WTC11 (cell line): ENCODE data around the gene CPT1C. TPM values are rescaled to one million over a fixed set of nuclear protein-coding genes. Genes with fewer than 3 reads are reported as not detected.

Experiments used
- ATAC-seq: fragments of 200-7000 bp; cut with Tn5 transposase; 2 replicates; pipeline ENCODE4 v1.10.0; 2021; ENCODE audit warnings: mild to moderate bottlenecking, moderate library complexity
- CTCF ChIA-PET: fragments of 300-600 bp; sonication (Branson Sonifier 250); formaldehyde crosslinking; loops from one replicate; lab custom pipeline; 2021; ENCODE audit warnings: antibody characterized with exemption; lab: Charles Lee
- POLR2A ChIA-PET: fragments of 350-600 bp; sonication (Branson Sonifier 250); formaldehyde crosslinking; loops from one replicate; lab custom pipeline; 2021; ENCODE audit warnings: antibody characterized with exemption; lab: Charles Lee
- DNase-seq: peaks from one replicate; pipeline ENCODE4 v3.0.0; 2021; ENCODE audit warnings: low spot score
- H3K27ac Mint-ChIP-seq: 2 replicates; pipeline ENCODE4 v1.8.0; 2021; ENCODE audit warnings: mixed read lengths
- H3K27me3 Mint-ChIP-seq: 2 replicates; pipeline ENCODE4 v1.8.0; 2021; ENCODE audit warnings: low read depth, mild to moderate bottlenecking, moderate library complexity, mixed read lengths
- H3K36me3 Mint-ChIP-seq: 2 replicates; pipeline ENCODE4 v1.8.0; 2021; ENCODE audit warnings: mixed read lengths
- H3K4me1 Mint-ChIP-seq: 2 replicates; pipeline ENCODE4 v1.8.0; 2022; ENCODE audit warnings: mixed read lengths
- H3K4me3 Mint-ChIP-seq: 2 replicates; pipeline ENCODE4 v1.8.0; 2021; ENCODE audit warnings: mild to moderate bottlenecking, moderate library complexity, mixed read lengths
- H3K9me3 Mint-ChIP-seq: 2 replicates; pipeline ENCODE4 v1.8.0; 2021; ENCODE audit warnings: mixed read lengths
- ARID4B ChIP-seq: sonication (generic); formaldehyde crosslinking; IDR thresholded peaks from 2 replicates; pipeline ENCODE4 v1.8.0; 2023; ENCODE audit warnings: missing genetic modification reagents, mild to moderate bottlenecking, borderline replicate concordance
- ATF2 ChIP-seq: sonication (generic); formaldehyde crosslinking; IDR thresholded peaks from 2 replicates; pipeline ENCODE4 v1.8.1; 2022; ENCODE audit warnings: low read depth, missing genetic modification reagents, borderline replicate concordance
- CBFB ChIP-seq: sonication (generic); formaldehyde crosslinking; IDR thresholded peaks from 2 replicates; pipeline ENCODE4 v1.8.1; 2022; ENCODE audit warnings: mild to moderate bottlenecking, low read depth, missing genetic modification reagents
- FOXP1 ChIP-seq: sonication (generic); formaldehyde crosslinking; IDR thresholded peaks from 2 replicates; pipeline ENCODE4 v1.8.0; 2022; ENCODE audit warnings: missing genetic modification reagents, mild to moderate bottlenecking, moderate library complexity, borderline replicate concordance
- JAZF1 ChIP-seq: fragments of 250-450 bp; sonication (Bioruptor Pico); IDR thresholded peaks from 2 replicates; pipeline ENCODE4 v1.9.0; 2021; ENCODE audit warnings: moderate library complexity, mild to moderate bottlenecking, inconsistent platforms
- PRRX2 ChIP-seq: fragments of 250-450 bp; sonication (Bioruptor Pico); IDR thresholded peaks from 2 replicates; pipeline ENCODE4 v1.8.0; 2021; ENCODE audit warnings: mild to moderate bottlenecking
- STAT6 ChIP-seq: sonication (generic); formaldehyde crosslinking; conservative IDR thresholded peaks from 2 replicates; pipeline ENCODE4 v1.8.1; 2023; ENCODE audit warnings: mild to moderate bottlenecking, low read depth, missing genetic modification reagents, moderate library complexity
- TCF7 ChIP-seq: sonication (generic); formaldehyde crosslinking; IDR thresholded peaks from 2 replicates; pipeline ENCODE4 v1.8.0; 2022; ENCODE audit warnings: mild to moderate bottlenecking, low read depth, missing genetic modification reagents, moderate library complexity
- total RNA-seq: library from RNA; stranded (reverse); gene quantifications from 3 replicates; pipeline ENCODE4 v1.2.3, GENCODE V29; 2021
- TF ChIP-seq, protein P1 (sequence below): sonication (generic); formaldehyde crosslinking; IDR thresholded peaks from 2 replicates; pipeline ENCODE4 v1.8.1; 2023; ENCODE audit warnings: mild to moderate bottlenecking, moderate library complexity, missing genetic modification reagents
- TF ChIP-seq, protein P2 (sequence below): fragments of 250-450 bp; sonication (Bioruptor Pico); IDR thresholded peaks from 2 replicates; pipeline ENCODE4 v1.9.0; 2021; ENCODE audit warnings: mild to moderate bottlenecking
- TF ChIP-seq, protein P3 (sequence below): fragments of 250-450 bp; sonication (Bioruptor Pico); IDR thresholded peaks from 2 replicates; pipeline ENCODE4 v1.8.0; 2021; ENCODE audit warnings: mild to moderate bottlenecking
- TF ChIP-seq, protein P4 (sequence below): fragments of 250-450 bp; sonication (Bioruptor Pico); IDR thresholded peaks from 2 replicates; pipeline ENCODE4 v1.9.0; 2021; ENCODE audit warnings: mild to moderate bottlenecking, borderline replicate concordance
- TF ChIP-seq, protein P5 (sequence below): fragments of 250-450 bp; sonication (Bioruptor Pico); conservative IDR thresholded peaks from 2 replicates; pipeline ENCODE4 v1.9.0; 2021; ENCODE audit warnings: mild to moderate bottlenecking

CPT1C gene
- total RNA-seq, 1 experiment from 2014 or later = 74.6 TPM

- ATAC-seq (no peak), DNase-seq (no peak)
- POLR2A ChIA-PET = interaction anchor here (0.9 kb wide), 1 partner anchor 16 kb away, joined by 3 read pairs; the partner anchor contains the start of gene SCAF1
- no peak for TF ChIP-seq STAT6 (CRISPR knock-in tag)
- no peak for TF ChIP-seq FOXP1 (CRISPR knock-in tag)
- no peak for TF ChIP-seq JAZF1 (CRISPR knock-in tag)
- TF ChIP-seq, protein P1, sequence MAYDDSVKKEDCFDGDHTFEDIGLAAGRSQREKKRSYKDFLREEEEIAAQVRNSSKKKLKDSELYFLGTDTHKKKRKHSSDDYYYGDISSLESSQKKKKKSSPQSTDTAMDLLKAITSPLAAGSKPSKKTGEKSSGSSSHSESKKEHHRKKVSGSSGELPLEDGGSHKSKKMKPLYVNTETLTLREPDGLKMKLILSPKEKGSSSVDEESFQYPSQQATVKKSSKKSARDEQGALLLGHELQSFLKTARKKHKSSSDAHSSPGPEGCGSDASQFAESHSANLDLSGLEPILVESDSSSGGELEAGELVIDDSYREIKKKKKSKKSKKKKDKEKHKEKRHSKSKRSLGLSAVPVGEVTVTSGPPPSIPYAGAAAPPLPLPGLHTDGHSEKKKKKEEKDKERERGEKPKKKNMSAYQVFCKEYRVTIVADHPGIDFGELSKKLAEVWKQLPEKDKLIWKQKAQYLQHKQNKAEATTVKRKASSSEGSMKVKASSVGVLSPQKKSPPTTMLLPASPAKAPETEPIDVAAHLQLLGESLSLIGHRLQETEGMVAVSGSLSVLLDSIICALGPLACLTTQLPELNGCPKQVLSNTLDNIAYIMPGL (CRISPR knock-in tag) = no peak
- TF ChIP-seq ARID4B (CRISPR knock-in tag) = no peak
- TF ChIP-seq TCF7 (CRISPR knock-in tag) = no peak
- TF ChIP-seq, protein P2, sequence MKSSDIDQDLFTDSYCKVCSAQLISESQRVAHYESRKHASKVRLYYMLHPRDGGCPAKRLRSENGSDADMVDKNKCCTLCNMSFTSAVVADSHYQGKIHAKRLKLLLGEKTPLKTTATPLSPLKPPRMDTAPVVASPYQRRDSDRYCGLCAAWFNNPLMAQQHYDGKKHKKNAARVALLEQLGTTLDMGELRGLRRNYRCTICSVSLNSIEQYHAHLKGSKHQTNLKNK (CRISPR knock-in tag) = no peak
- no peak for TF ChIP-seq CBFB (CRISPR knock-in tag)
- peaks cover 10% of the 10 kb centered on the region for H3K4me1 Mint-ChIP-seq
- no peaks in the 10 kb centered on the region for H3K27me3 Mint-ChIP-seq
- peaks cover 70% of the 10 kb centered on the region for H3K36me3 Mint-ChIP-seq
- peaks cover 7% of the 10 kb centered on the region for H3K9me3 Mint-ChIP-seq
- H3K27ac Mint-ChIP-seq = peak overlapping the region; percentile 15; the same call in 1 of the 2 replicates
- CTCF ChIA-PET = interaction anchor here (0.6 to 1.3 kb wide), 3 partner anchors 20 to 41 kb away, joined by 3 to 4 read pairs (median 3); partner anchors contain the start of gene PRMT1
- no peak overlapping the region for H3K4me3 Mint-ChIP-seq
Measured at GRCh38 chr19:49657493-49658138, 33.3 kb upstream of the CPT1C start.

GRCh38 chr19:49658139-49658517 lies 32.8 kb upstream of the CPT1C start:
- CTCF ChIA-PET = interaction anchor here (0.6 to 1.3 kb wide), 3 partner anchors 19 to 40 kb away, joined by 3 to 4 read pairs (median 3); partner anchors contain the start of gene PRMT1
- ATAC-seq (no peak), DNase-seq (no peak)
- no peaks in the 10 kb centered on the region for H3K27me3 Mint-ChIP-seq
- POLR2A ChIA-PET = no interaction called here
- peaks cover 75% of the 10 kb centered on the region for H3K36me3 Mint-ChIP-seq
- no peak overlapping the region for H3K27ac Mint-ChIP-seq
- H3K4me1 Mint-ChIP-seq = peaks cover 10% of the 10 kb centered on the region
- peaks cover 7% of the 10 kb centered on the region for H3K9me3 Mint-ChIP-seq
- no peak overlapping the region for H3K4me3 Mint-ChIP-seq
- TF ChIP-seq, protein P3, sequence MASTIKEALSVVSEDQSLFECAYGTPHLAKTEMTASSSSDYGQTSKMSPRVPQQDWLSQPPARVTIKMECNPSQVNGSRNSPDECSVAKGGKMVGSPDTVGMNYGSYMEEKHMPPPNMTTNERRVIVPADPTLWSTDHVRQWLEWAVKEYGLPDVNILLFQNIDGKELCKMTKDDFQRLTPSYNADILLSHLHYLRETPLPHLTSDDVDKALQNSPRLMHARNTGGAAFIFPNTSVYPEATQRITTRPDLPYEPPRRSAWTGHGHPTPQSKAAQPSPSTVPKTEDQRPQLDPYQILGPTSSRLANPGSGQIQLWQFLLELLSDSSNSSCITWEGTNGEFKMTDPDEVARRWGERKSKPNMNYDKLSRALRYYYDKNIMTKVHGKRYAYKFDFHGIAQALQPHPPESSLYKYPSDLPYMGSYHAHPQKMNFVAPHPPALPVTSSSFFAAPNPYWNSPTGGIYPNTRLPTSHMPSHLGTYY (CRISPR knock-in tag) = no peak
- TF ChIP-seq PRRX2 = no peak
- TF ChIP-seq ATF2 (CRISPR knock-in tag) = no peak
- TF ChIP-seq, protein P4, sequence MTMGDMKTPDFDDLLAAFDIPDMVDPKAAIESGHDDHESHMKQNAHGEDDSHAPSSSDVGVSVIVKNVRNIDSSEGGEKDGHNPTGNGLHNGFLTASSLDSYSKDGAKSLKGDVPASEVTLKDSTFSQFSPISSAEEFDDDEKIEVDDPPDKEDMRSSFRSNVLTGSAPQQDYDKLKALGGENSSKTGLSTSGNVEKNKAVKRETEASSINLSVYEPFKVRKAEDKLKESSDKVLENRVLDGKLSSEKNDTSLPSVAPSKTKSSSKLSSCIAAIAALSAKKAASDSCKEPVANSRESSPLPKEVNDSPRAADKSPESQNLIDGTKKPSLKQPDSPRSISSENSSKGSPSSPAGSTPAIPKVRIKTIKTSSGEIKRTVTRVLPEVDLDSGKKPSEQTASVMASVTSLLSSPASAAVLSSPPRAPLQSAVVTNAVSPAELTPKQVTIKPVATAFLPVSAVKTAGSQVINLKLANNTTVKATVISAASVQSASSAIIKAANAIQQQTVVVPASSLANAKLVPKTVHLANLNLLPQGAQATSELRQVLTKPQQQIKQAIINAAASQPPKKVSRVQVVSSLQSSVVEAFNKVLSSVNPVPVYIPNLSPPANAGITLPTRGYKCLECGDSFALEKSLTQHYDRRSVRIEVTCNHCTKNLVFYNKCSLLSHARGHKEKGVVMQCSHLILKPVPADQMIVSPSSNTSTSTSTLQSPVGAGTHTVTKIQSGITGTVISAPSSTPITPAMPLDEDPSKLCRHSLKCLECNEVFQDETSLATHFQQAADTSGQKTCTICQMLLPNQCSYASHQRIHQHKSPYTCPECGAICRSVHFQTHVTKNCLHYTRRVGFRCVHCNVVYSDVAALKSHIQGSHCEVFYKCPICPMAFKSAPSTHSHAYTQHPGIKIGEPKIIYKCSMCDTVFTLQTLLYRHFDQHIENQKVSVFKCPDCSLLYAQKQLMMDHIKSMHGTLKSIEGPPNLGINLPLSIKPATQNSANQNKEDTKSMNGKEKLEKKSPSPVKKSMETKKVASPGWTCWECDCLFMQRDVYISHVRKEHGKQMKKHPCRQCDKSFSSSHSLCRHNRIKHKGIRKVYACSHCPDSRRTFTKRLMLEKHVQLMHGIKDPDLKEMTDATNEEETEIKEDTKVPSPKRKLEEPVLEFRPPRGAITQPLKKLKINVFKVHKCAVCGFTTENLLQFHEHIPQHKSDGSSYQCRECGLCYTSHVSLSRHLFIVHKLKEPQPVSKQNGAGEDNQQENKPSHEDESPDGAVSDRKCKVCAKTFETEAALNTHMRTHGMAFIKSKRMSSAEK (CRISPR knock-in tag) = no peak
- TF ChIP-seq, protein P5, sequence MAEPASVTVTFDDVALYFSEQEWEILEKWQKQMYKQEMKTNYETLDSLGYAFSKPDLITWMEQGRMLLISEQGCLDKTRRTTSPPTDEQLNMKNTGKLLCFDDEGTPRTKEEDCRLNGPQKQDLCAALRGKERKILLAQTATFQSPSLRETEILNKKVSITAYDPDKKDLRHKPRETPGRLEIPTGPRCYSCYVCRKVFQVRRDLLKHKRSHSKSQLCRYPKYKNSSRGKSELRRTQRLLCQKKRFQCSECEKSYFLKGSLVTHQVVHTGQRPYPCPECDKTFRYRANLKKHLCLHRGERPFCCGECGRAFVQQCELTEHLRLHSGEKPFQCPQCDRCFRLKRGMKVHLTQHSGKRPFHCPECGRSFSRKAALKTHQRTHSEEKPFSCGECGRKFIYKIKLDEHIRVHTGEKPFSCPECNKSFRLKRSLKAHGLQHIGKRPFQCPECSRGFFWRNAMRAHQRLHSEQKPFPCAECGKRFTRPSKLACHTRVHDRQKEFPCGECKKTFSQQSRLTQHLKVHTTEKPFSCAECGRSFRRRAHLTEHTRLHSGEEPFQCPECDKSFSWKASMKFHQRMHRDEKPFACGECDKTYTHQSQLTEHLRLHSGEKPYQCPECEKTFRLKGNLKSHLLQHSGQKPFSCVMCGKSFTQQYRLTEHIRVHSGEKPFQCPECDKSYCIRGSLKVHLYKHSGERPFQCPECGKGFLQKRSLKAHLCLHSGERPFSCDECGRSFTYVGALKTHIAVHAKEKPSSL (CRISPR knock-in tag) = no peak
